ENCODE measurements around the gene SMAD3.
"Not testable (repeated sequence)": the region's sequence is repeated elsewhere in the genome, so short reads cannot be mapped to it uniquely, and the experiment has no call there.

The SMAD3 gene

GRCh38 chr15:67147396-67147949 lies 82.1 kb downstream of the SMAD3 start:
- no peak for DNase-seq

GRCh38 chr15:67148196-67148701 lies 82.8 kb downstream of the SMAD3 start:
- DNase-seq = no peak

- DNase-seq = no peak
Measured at GRCh38 chr15:67149068-67149772, 83.8 kb downstream of the SMAD3 start.

- DNase-seq = no peak
Measured at GRCh38 chr15:67149773-67150022, 84.3 kb downstream of the SMAD3 start.

GRCh38 chr15:67150023-67150860 lies 84.8 kb downstream of the SMAD3 start:
- DNase-seq = no peak

GRCh38 chr15:67152429-67152828 lies 87.0 kb downstream of the SMAD3 start:
- no peak for DNase-seq

GRCh38 chr15:67153044-67153443 lies 87.6 kb downstream of the SMAD3 start:
- DNase-seq = not testable (repeated sequence)

GRCh38 chr15:67154249-67154648 lies 88.8 kb downstream of the SMAD3 start:
- DNase-seq = no peak

GRCh38 chr15:67156426-67156825 lies 91.0 kb downstream of the SMAD3 start:
- DNase-seq = no peak

- no peak for DNase-seq
Measured at GRCh38 chr15:67156834-67157233, 91.4 kb downstream of the SMAD3 start.

- DNase-seq = no peak
Measured at GRCh38 chr15:67157521-67158252, 92.3 kb downstream of the SMAD3 start.

- no peak for DNase-seq
Measured at GRCh38 chr15:67158367-67158766, 93.0 kb downstream of the SMAD3 start.

- DNase-seq = no peak
Measured at GRCh38 chr15:67161412-67161811, 96.0 kb downstream of the SMAD3 start.

GRCh38 chr15:67161881-67162280 lies 96.5 kb downstream of the SMAD3 start:
- no peak for DNase-seq

GRCh38 chr15:67163180-67163579 lies 97.8 kb downstream of the SMAD3 start:
- DNase-seq = no peak

- no peak for DNase-seq
Measured at GRCh38 chr15:67164401-67164791, 99.0 kb downstream of the SMAD3 start.

- DNase-seq = no peak
Measured at GRCh38 chr15:67164811-67165253, 99.4 kb downstream of the SMAD3 start.

GRCh38 chr15:67165254-67166253 lies 100.2 kb downstream of the SMAD3 start:
- no peak for DNase-seq

- DNase-seq = no peak
Measured at GRCh38 chr15:67166280-67167009, 101.0 kb downstream of the SMAD3 start.

- DNase-seq = no peak
Measured at GRCh38 chr15:67167091-67167490, 101.7 kb downstream of the SMAD3 start.

- DNase-seq = no peak
Measured at GRCh38 chr15:67168694-67169093, 103.3 kb downstream of the SMAD3 start.
